ENCODE data around the gene ROR2.

GRCh38 chr9:91835216-91835615 is 114.8 kb downstream of the ROR2 start:
- TF ChIP-seq CTCF (IDR thresholded peaks at IDR 0.05) (no peak), POLR2A (IDR thresholded peaks at IDR 0.05) (no peak)

Data from heart left ventricle (tissue), 13 donors.